ENCODE data around the gene TOR1B.

TOR1B gene

GRCh38 chr9:129823935-129824601 lies 21.1 kb downstream of the TOR1B start, which contains the start of gene TOR1A (continued):
- TF ChIP-seq ZNF510 (tag by site-specific recombination; IDR thresholded peaks at IDR 0.05; ENCODE audit: insufficient replicate concordance) (no peak), FEZF1 (tag by site-specific recombination; IDR thresholded peaks at IDR 0.05) (no peak), ZNF473 (tag by site-specific recombination; IDR thresholded peaks at IDR 0.05) (no peak), ZBTB44 (tag by site-specific recombination; IDR thresholded peaks at IDR 0.05) (no peak), ZNF654 (tag by site-specific recombination; IDR thresholded peaks at IDR 0.05; ENCODE audit: low read depth) (no peak), ZNF624 (tag by site-specific recombination; IDR thresholded peaks at IDR 0.05) (no peak), ZNF843 (tag by site-specific recombination; IDR thresholded peaks at IDR 0.05) (peak; percentile 51), YY1 (tag by site-specific recombination; IDR thresholded peaks at IDR 0.05) (peak; percentile 100), MEIS1 (CRISPR knock-in tag; IDR thresholded peaks at IDR 0.05; ENCODE audit: borderline replicate concordance) (no peak), GLI4 (tag by site-specific recombination; IDR thresholded peaks at IDR 0.05) (no peak), ZNF433 (tag by site-specific recombination; IDR thresholded peaks at IDR 0.05; ENCODE audit: low read depth) (no peak), SCRT2 (tag by site-specific recombination; IDR thresholded peaks at IDR 0.05) (peak; percentile 73), ZNF776 (tag by site-specific recombination; IDR thresholded peaks at IDR 0.05; ENCODE audit: borderline replicate concordance) (no peak), ZNF629 (tag by site-specific recombination; IDR thresholded peaks at IDR 0.05) (peak; percentile 83), REPIN1 (tag by site-specific recombination; IDR thresholded peaks at IDR 0.05; ENCODE audit: low read depth) (peak; percentile 95), ZFP41 (tag by site-specific recombination; IDR thresholded peaks at IDR 0.05; ENCODE audit: borderline replicate concordance) (no peak), ZNF585B (tag by site-specific recombination; IDR thresholded peaks at IDR 0.05) (no peak), ZNF114 (tag by site-specific recombination; IDR thresholded peaks at IDR 0.05) (no peak), ZNF530 (tag by site-specific recombination; IDR thresholded peaks at IDR 0.05; ENCODE audit: low read depth) (no peak), ZNF202 (tag by site-specific recombination; IDR thresholded peaks at IDR 0.05; ENCODE audit: borderline replicate concordance) (no peak), ZNF248 (tag by site-specific recombination; IDR thresholded peaks at IDR 0.05) (no peak), ZNF48 (tag by site-specific recombination; IDR thresholded peaks at IDR 0.05) (no peak), GLIS2 (tag by site-specific recombination; IDR thresholded peaks at IDR 0.05) (no peak), HOXA7 (CRISPR knock-in tag; IDR thresholded peaks at IDR 0.05; ENCODE audit: borderline replicate concordance) (no peak)
- TF ChIP-seq, protein P1, sequence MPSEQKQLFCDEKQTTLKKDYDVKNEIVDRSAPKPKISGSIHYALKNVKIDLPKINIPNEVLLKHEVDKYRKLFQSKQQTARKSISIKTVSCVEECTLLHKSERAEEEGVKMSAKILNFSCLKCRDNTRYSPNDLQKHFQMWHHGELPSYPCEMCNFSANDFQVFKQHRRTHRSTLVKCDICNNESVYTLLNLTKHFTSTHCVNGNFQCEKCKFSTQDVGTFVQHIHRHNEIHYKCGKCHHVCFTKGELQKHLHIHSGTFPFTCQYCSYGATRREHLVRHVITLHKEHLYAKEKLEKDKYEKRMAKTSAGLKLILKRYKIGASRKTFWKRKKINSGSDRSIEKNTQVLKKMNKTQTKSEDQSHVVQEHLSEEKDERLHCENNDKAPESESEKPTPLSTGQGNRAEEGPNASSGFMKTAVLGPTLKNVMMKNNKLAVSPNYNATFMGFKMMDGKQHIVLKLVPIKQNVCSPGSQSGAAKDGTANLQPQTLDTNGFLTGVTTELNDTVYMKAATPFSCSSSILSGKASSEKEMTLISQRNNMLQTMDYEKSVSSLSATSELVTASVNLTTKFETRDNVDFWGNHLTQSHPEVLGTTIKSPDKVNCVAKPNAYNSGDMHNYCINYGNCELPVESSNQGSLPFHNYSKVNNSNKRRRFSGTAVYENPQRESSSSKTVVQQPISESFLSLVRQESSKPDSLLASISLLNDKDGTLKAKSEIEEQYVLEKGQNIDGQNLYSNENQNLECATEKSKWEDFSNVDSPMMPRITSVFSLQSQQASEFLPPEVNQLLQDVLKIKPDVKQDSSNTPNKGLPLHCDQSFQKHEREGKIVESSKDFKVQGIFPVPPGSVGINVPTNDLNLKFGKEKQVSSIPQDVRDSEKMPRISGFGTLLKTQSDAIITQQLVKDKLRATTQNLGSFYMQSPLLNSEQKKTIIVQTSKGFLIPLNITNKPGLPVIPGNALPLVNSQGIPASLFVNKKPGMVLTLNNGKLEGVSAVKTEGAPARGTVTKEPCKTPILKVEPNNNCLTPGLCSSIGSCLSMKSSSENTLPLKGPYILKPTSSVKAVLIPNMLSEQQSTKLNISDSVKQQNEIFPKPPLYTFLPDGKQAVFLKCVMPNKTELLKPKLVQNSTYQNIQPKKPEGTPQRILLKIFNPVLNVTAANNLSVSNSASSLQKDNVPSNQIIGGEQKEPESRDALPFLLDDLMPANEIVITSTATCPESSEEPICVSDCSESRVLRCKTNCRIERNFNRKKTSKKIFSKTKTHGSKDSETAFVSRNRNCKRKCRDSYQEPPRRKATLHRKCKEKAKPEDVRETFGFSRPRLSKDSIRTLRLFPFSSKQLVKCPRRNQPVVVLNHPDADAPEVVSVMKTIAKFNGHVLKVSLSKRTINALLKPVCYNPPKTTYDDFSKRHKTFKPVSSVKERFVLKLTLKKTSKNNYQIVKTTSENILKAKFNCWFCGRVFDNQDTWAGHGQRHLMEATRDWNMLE (tag by site-specific recombination; conservative IDR thresholded peaks at IDR 0.05; ENCODE audit: low read depth), result peak; percentile 68; the same call in 1 of the 2 replicates
- TF ChIP-seq, protein P2, sequence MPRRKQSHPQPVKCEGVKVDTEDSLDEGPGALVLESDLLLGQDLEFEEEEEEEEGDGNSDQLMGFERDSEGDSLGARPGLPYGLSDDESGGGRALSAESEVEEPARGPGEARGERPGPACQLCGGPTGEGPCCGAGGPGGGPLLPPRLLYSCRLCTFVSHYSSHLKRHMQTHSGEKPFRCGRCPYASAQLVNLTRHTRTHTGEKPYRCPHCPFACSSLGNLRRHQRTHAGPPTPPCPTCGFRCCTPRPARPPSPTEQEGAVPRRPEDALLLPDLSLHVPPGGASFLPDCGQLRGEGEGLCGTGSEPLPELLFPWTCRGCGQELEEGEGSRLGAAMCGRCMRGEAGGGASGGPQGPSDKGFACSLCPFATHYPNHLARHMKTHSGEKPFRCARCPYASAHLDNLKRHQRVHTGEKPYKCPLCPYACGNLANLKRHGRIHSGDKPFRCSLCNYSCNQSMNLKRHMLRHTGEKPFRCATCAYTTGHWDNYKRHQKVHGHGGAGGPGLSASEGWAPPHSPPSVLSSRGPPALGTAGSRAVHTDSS (tag by site-specific recombination; IDR thresholded peaks at IDR 0.05), result no peak
- TF ChIP-seq, protein P3, sequence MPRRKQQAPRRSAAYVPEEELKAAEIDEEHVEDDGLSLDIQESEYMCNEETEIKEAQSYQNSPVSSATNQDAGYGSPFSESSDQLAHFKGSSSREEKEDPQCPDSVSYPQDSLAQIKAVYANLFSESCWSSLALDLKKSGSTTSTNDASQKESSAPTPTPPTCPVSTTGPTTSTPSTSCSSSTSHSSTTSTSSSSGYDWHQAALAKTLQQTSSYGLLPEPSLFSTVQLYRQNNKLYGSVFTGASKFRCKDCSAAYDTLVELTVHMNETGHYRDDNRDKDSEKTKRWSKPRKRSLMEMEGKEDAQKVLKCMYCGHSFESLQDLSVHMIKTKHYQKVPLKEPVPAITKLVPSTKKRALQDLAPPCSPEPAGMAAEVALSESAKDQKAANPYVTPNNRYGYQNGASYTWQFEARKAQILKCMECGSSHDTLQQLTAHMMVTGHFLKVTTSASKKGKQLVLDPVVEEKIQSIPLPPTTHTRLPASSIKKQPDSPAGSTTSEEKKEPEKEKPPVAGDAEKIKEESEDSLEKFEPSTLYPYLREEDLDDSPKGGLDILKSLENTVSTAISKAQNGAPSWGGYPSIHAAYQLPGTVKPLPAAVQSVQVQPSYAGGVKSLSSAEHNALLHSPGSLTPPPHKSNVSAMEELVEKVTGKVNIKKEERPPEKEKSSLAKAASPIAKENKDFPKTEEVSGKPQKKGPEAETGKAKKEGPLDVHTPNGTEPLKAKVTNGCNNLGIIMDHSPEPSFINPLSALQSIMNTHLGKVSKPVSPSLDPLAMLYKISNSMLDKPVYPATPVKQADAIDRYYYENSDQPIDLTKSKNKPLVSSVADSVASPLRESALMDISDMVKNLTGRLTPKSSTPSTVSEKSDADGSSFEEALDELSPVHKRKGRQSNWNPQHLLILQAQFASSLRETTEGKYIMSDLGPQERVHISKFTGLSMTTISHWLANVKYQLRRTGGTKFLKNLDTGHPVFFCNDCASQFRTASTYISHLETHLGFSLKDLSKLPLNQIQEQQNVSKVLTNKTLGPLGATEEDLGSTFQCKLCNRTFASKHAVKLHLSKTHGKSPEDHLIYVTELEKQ (tag by site-specific recombination; IDR thresholded peaks at IDR 0.05; ENCODE audit: borderline replicate concordance), result no peak
- TF ChIP-seq, protein P4, sequence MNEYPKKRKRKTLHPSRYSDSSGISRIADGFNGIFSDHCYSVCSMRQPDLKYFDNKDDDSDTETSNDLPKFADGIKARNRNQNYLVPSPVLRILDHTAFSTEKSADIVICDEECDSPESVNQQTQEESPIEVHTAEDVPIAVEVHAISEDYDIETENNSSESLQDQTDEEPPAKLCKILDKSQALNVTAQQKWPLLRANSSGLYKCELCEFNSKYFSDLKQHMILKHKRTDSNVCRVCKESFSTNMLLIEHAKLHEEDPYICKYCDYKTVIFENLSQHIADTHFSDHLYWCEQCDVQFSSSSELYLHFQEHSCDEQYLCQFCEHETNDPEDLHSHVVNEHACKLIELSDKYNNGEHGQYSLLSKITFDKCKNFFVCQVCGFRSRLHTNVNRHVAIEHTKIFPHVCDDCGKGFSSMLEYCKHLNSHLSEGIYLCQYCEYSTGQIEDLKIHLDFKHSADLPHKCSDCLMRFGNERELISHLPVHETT (tag by site-specific recombination; IDR thresholded peaks at IDR 0.05), result peak; percentile 84
